Mesenchymal stem cell (in vitro differentiated cells and primary cell): ENCODE results near the gene SRSF12.
A peak's percentile ranks its signal among the peaks of the same experiment; 100 is the strongest.
"Not testable (repeated sequence)": the region's sequence is repeated elsewhere in the genome, so short reads cannot be mapped to it uniquely, and the experiment has no call there.

Experiments
- DNase-seq: peaks from one replicate; pipeline ENCODE4 v3.0.0-alpha.2; 2013
- H2AFZ ChIP-seq: one replicate; pipeline ENCODE4 v1.6.1; 2013; ENCODE audit warnings: low read depth, mild to moderate bottlenecking, control low read depth, inconsistent platforms, low read length, moderate library complexity
- H2AK5ac ChIP-seq: 2 replicates; pipeline ENCODE4 v1.6.1; 2013; ENCODE audit warnings: low read length, moderate library complexity, mild to moderate bottlenecking, inconsistent platforms; ENCODE audit not compliant: severe bottlenecking
- H2BK120ac ChIP-seq: one replicate; pipeline ENCODE4 v1.6.1; 2013; ENCODE audit warnings: low read depth, mild to moderate bottlenecking, inconsistent platforms, low read length, moderate library complexity
- H2BK12ac ChIP-seq, 2 experiments: one replicate each; pipeline ENCODE4 v1.6.1; 2013; ENCODE audit warnings: inconsistent platforms in 2 of 2, low read length in 2 of 2, mild to moderate bottlenecking in 2 of 2, moderate library complexity in 2 of 2, control low read depth in 1 of 2
- H2BK15ac ChIP-seq: one replicate; pipeline ENCODE4 v1.6.1; 2013; ENCODE audit warnings: mild to moderate bottlenecking, low read depth, inconsistent platforms; ENCODE audit not compliant: poor library complexity, severe bottlenecking
- H2BK5ac ChIP-seq: 2 replicates; pipeline ENCODE4 v1.6.1; 2013; ENCODE audit warnings: low read depth, mild to moderate bottlenecking, low read length, control low read depth, inconsistent platforms; ENCODE audit not compliant: poor library complexity, severe bottlenecking
- H3K14ac ChIP-seq, 2 experiments: one replicate each; pipeline ENCODE4 v1.6.1; 2013; ENCODE audit warnings: inconsistent platforms in 2 of 2, low read length in 2 of 2, control low read depth in 1 of 2, mild to moderate bottlenecking in 1 of 2, moderate library complexity in 1 of 2
- H3K18ac ChIP-seq, 2 experiments: one replicate each; pipeline ENCODE4 v1.6.1; 2013; ENCODE audit warnings: inconsistent platforms in 2 of 2, low read length in 2 of 2, control low read depth in 1 of 2, low read depth in 1 of 2, mild to moderate bottlenecking in 1 of 2
- H3K23ac ChIP-seq, 2 experiments: one replicate each; pipeline ENCODE4 v1.6.1; 2013; ENCODE audit warnings: inconsistent platforms in 2 of 2, low read length in 2 of 2, mild to moderate bottlenecking in 2 of 2, moderate library complexity in 2 of 2, control low read depth in 1 of 2
- H3K27ac ChIP-seq: 2 replicates; pipeline ENCODE4 v1.5.1; 2013; ENCODE audit warnings: mild to moderate bottlenecking, moderate library complexity, low read length, control low read depth, inconsistent platforms; ENCODE audit not compliant: poor library complexity, severe bottlenecking
- H3K27me3 ChIP-seq, 2 experiments: 2 replicates each; pipeline versions ENCODE4 v1.6.1 to v1.7.0; 2013; ENCODE audit warnings: low read length in 2 of 2, mild to moderate bottlenecking in 2 of 2, moderate library complexity in 2 of 2, control low read depth in 1 of 2, inconsistent platforms in 1 of 2; ENCODE audit not compliant: control insufficient read depth in 1 of 2, insufficient read depth in 1 of 2
- H3K36me3 ChIP-seq, 2 experiments: 2 replicates each; pipeline versions ENCODE4 v1.6.1 to v1.7.0; 2013; ENCODE audit warnings: low read length in 2 of 2, control low read depth in 1 of 2, inconsistent platforms in 1 of 2, low read depth in 1 of 2, mild to moderate bottlenecking in 1 of 2; ENCODE audit not compliant: insufficient read depth in 2 of 2, control insufficient read depth in 1 of 2
- H3K4ac ChIP-seq, 2 experiments: one replicate each; pipeline ENCODE4 v1.6.1; 2013; ENCODE audit warnings: inconsistent platforms in 2 of 2, low read length in 2 of 2, mild to moderate bottlenecking in 2 of 2, moderate library complexity in 2 of 2, control low read depth in 1 of 2, low read depth in 1 of 2
- H3K4me1 ChIP-seq: 2 replicates; pipeline ENCODE4 v1.6.1; 2013; ENCODE audit warnings: low read depth, low read length, control low read depth; ENCODE audit not compliant: control insufficient read depth, insufficient read depth
- H3K4me2 ChIP-seq: 2 replicates; pipeline ENCODE4 v1.6.1; 2013; ENCODE audit warnings: low read length, mild to moderate bottlenecking, inconsistent platforms; ENCODE audit not compliant: poor library complexity, severe bottlenecking
- H3K4me3 ChIP-seq, 2 experiments: 2 replicates each; pipeline versions ENCODE4 v1.5.1 to v1.7.0; 2013; ENCODE audit warnings: low read length in 2 of 2, mild to moderate bottlenecking in 2 of 2, control low read depth in 1 of 2, low read depth in 1 of 2; ENCODE audit not compliant: insufficient read depth in 1 of 2
- H3K79me1 ChIP-seq: replicated peaks from 2 replicates; pipeline ENCODE4 v1.6.1; 2013; ENCODE audit warnings: mild to moderate bottlenecking, control low read depth, low read length, inconsistent platforms; ENCODE audit not compliant: poor library complexity, severe bottlenecking
- H3K9ac ChIP-seq: 2 replicates; pipeline ENCODE4 v1.7.0; 2013; ENCODE audit warnings: mild to moderate bottlenecking, low read length, moderate library complexity
- H3K9me3 ChIP-seq: 2 replicates; pipeline ENCODE4 v1.7.0; 2013; ENCODE audit warnings: mild to moderate bottlenecking, low read length; ENCODE audit not compliant: control insufficient read depth
- H4K8ac ChIP-seq: one replicate; pipeline ENCODE4 v1.6.1; 2013; ENCODE audit warnings: inconsistent platforms, mild to moderate bottlenecking, low read length, moderate library complexity
- H4K91ac ChIP-seq: one replicate; pipeline ENCODE4 v1.6.1; 2013; ENCODE audit warnings: mild to moderate bottlenecking, low read length, inconsistent platforms
- WGBS: methylation state at CpG from one replicate; pipeline ENCODE4 v1.1.7; 2013; ENCODE audit warnings: mixed read lengths; 5-methylcytosine and 5-hydroxymethylcytosine counted together

The SRSF12 gene

GRCh38 chr6:89128256-89128671 lies 10.4 kb upstream of the SRSF12 start:
- H3K14ac ChIP-seq, H3K27me3 ChIP-seq, H4K91ac ChIP-seq, H4K8ac ChIP-seq, H3K18ac ChIP-seq, H3K36me3 ChIP-seq, H3K9ac ChIP-seq, H3K79me1 ChIP-seq, H3K4me1 ChIP-seq, H2BK15ac ChIP-seq, H2BK120ac ChIP-seq, H3K4me3 ChIP-seq, H3K9me3 ChIP-seq, H2BK12ac ChIP-seq, H2AFZ ChIP-seq, H2BK5ac ChIP-seq, H3K4ac ChIP-seq, H3K4me2 ChIP-seq, H2AK5ac ChIP-seq, DNase-seq, H3K27ac ChIP-seq, H3K23ac ChIP-seq: not testable (repeated sequence)
- WGBS, result 97% methylated on average over 2 of the region's 2 CpGs

DNA sequence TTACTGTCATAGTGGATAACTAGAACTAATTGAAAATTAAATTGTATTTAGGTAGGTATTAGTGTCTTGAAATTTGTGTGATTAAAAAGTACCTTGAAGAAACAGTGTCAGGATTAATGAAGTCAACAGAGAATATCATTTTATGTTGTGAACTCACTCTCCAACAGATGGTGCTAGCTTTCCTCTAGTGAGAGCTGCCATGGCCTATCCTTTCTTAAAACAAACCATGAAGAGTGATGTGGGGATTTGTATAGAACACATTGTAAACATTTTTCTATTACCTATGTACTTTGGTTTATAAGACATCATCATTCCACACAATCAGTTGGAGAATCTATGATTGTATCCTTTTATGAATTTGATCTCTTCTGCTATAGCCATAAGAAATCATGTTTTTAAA lies 4.8 kb upstream of the SRSF12 start:
- Histone ChIP-seq H2BK5ac (no peak overlapping the region), H3K9me3 (no peaks in the 10 kb centered on the region), H3K18ac (no peak overlapping the region), H3K9ac (no peak overlapping the region), H2BK12ac (no peak overlapping the region), H2BK15ac (no peak overlapping the region), H4K91ac (no peak overlapping the region), H2AK5ac (no peak overlapping the region), H3K36me3 (peaks cover 0 to 4% of the 10 kb centered on the region in 2 experiments), H2BK120ac (no peak overlapping the region), H3K14ac (no peak overlapping the region), H3K27me3 (peaks cover 0 to 4% of the 10 kb centered on the region in 2 experiments), H3K4me1 (peaks cover 12% of the 10 kb centered on the region), H3K4me3 (no peak overlapping the region), H3K4me2 (no peak overlapping the region), H3K23ac (no peak overlapping the region), H3K4ac (no peak overlapping the region), H4K8ac (no peak overlapping the region), H3K79me1 (no peaks in the 10 kb centered on the region), H2AFZ (no peak overlapping the region), H3K27ac (no peak overlapping the region)
- DNase-seq, result peak; percentile 47

DNA sequence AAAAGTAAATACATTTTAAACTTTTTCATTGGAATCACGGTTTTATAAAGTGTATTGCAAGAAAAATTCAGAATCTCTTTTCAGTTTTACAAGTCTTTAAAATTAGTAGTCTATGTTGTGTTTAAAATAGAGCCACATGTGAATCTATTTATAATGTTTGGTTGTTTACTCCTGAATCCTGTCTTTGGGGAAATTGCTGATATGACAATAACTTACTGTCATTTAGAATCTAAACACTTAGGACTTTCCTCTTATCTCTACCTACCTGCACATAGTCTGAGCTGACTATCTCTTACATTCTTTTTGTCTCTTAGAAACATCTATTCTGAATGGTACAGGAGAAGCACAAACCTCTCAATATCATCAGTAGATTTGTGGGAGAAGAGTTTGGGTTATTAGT lies 4.1 kb upstream of the SRSF12 start:
- Histone ChIP-seq H3K23ac (no peak overlapping the region), H2AK5ac (no peak overlapping the region), H3K9ac (no peak overlapping the region), H3K14ac (no peak overlapping the region), H3K27me3 (peaks cover 0 to 5% of the 10 kb centered on the region in 2 experiments), H3K27ac (no peak overlapping the region), H3K36me3 (peaks cover 0 to 4% of the 10 kb centered on the region in 2 experiments), H3K4ac (no peak overlapping the region), H4K91ac (no peak overlapping the region), H2BK12ac (no peak overlapping the region), H4K8ac (no peak overlapping the region), H3K79me1 (peaks cover 2% of the 10 kb centered on the region), H2AFZ (no peak overlapping the region), H3K4me1 (peaks cover 12% of the 10 kb centered on the region), H3K18ac (no peak overlapping the region), H3K9me3 (no peaks in the 10 kb centered on the region), H2BK5ac (no peak overlapping the region), H3K4me3 (no peak overlapping the region), H2BK120ac (no peak overlapping the region), H2BK15ac (no peak overlapping the region), H3K4me2 (no peak overlapping the region)
- no CpG with 5 or more reads among the region's 1 CpG for WGBS
- DNase-seq, result no peak

DNA sequence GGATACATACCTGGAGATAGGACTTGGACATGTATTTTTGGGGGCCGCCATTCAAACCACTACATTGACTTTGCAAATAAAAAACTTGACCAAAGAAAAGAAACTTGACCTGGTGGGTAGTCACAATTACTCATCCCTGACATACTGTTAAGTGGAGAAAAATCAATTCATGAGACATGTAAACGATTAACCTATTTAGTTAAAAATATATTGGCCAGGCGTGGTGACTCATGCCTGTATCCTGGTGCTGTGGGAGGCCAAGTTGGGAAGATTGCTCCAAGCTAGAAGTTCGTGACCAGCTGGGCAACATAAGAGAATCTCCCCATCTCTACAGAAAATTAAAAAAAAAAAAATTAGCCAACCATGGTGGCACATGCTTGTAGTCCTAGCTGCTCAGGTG lies 2.5 kb upstream of the SRSF12 start:
- Histone ChIP-seq H3K36me3 (peaks cover 0 to 4% of the 10 kb centered on the region in 2 experiments), H3K79me1 (peaks cover 5% of the 10 kb centered on the region), H3K4me3 (no peak overlapping the region), H3K27me3 (peaks cover 0 to 15% of the 10 kb centered on the region in 2 experiments), H3K9me3 (no peaks in the 10 kb centered on the region), H2BK5ac (no peak overlapping the region), H2BK15ac (no peak overlapping the region), H4K91ac (no peak overlapping the region), H2AFZ (no peak overlapping the region), H3K4ac (no peak overlapping the region), H3K27ac (peak overlapping the region; percentile 82), H3K14ac (no peak overlapping the region), H3K18ac (no peak overlapping the region), H2BK120ac (no peak overlapping the region), H3K9ac (no peak overlapping the region), H2BK12ac (no peak overlapping the region), H2AK5ac (no peak overlapping the region), H3K4me1 (peaks cover 12% of the 10 kb centered on the region), H3K4me2 (no peak overlapping the region), H3K23ac (no peak overlapping the region), H4K8ac (no peak overlapping the region)
- 50% methylated on average over 2 of the region's 4 CpGs for WGBS
- DNase-seq, result peak; percentile 20
